IMR-90 (cell line): ENCODE results near the gene SPNS2. TPM values are rescaled to one million over a fixed set of nuclear protein-coding genes. Genes with fewer than 3 reads are reported as not detected.

Source experiments
- ATAC-seq: fragments of 200-7000 bp; cut with Tn5 transposase; 2 replicates; pipeline ENCODE4 v1.9.1; 2020; ENCODE audit warnings: low read depth, mild to moderate bottlenecking, moderate library complexity
- BruUV-seq: library from RNA; stranded (reverse); fragments of 400-500 nt; replicated peaks from 2 replicates; lab custom pipeline; 2021; lab: Mats Ljungman, UMichigan
- CTCF ChIA-PET: fragments of 300-600 bp; formaldehyde crosslinking; extraction: SDS; loops from one replicate; lab custom pipeline; 2021; ENCODE audit warnings: antibody characterized with exemption; lab: Yijun Ruan, JAX
- POLR2A ChIA-PET: fragments of 300-600 bp; sonication (Branson Sonifier 250); formaldehyde crosslinking; loops from one replicate; lab custom pipeline; 2022; ENCODE audit warnings: antibody characterized with exemption; ENCODE audit not compliant: unreplicated experiment; lab: Charles Lee
- DNase-seq: peaks from one replicate; pipeline ENCODE4 v3.0.0; 2013
- H2AFZ ChIP-seq: replicated peaks from 2 replicates; pipeline ENCODE3; 2013; ENCODE audit warnings: low read length, mild to moderate bottlenecking; ENCODE audit not compliant: poor library complexity
- H2AK5ac ChIP-seq: 2 replicates; pipeline ENCODE4 v1.6.1; 2013; ENCODE audit warnings: low read depth, low read length, inconsistent platforms
- H2AK9ac ChIP-seq: replicated peaks from 2 replicates; pipeline ENCODE3; 2013; ENCODE audit warnings: mild to moderate bottlenecking, low read depth, low read length, moderate library complexity; ENCODE audit not compliant: poor library complexity
- H2BK120ac ChIP-seq: 2 replicates; pipeline ENCODE4 v1.6.1; 2013; ENCODE audit warnings: low read depth, low read length, inconsistent platforms
- H2BK15ac ChIP-seq: 3 replicates; pipeline ENCODE4 v1.6.1; 2013; ENCODE audit warnings: low read depth, low read length, inconsistent platforms
- H2BK20ac ChIP-seq: 2 replicates; pipeline ENCODE4 v1.6.1; 2013; ENCODE audit warnings: low read depth, mild to moderate bottlenecking, inconsistent platforms, low read length, moderate library complexity
- H2BK5ac ChIP-seq: 2 replicates; pipeline ENCODE4 v1.6.1; 2013; ENCODE audit warnings: mild to moderate bottlenecking, low read depth, low read length, inconsistent platforms; ENCODE audit not compliant: poor library complexity, severe bottlenecking
- H3K14ac ChIP-seq: replicated peaks from 2 replicates; pipeline ENCODE4 v1.6.1; 2013; ENCODE audit warnings: low read depth, low read length, inconsistent platforms
- H3K18ac ChIP-seq: 2 replicates; pipeline ENCODE4 v1.6.1; 2013; ENCODE audit warnings: low read depth, low read length, control low read depth
- H3K23ac ChIP-seq: 2 replicates; pipeline ENCODE4 v1.6.1; 2013; ENCODE audit warnings: low read depth, low read length, inconsistent platforms
- H3K27ac ChIP-seq: 2 replicates; pipeline ENCODE4 v1.5.1; 2013; ENCODE audit warnings: mild to moderate bottlenecking, control low read depth, low read length; ENCODE audit not compliant: insufficient read depth
- H3K27me3 ChIP-seq: 2 replicates; pipeline ENCODE4 v1.6.1; 2013; ENCODE audit warnings: low read length; ENCODE audit not compliant: control insufficient read depth, insufficient read depth
- H3K36me3 ChIP-seq: 2 replicates; pipeline ENCODE4 v1.6.1; 2013; ENCODE audit warnings: low read length, mixed read lengths; ENCODE audit not compliant: control insufficient read depth, insufficient read depth
- H3K4ac ChIP-seq: 2 replicates; pipeline ENCODE4 v1.6.1; 2013; ENCODE audit warnings: low read depth, low read length, inconsistent platforms
- H3K4me1 ChIP-seq: 2 replicates; pipeline ENCODE4 v1.6.1; 2013; ENCODE audit warnings: low read length, mixed read lengths; ENCODE audit not compliant: control insufficient read depth, insufficient read depth
- H3K4me2 ChIP-seq: 2 replicates; pipeline ENCODE4 v1.6.1; 2013; ENCODE audit warnings: low read depth, mild to moderate bottlenecking, control low read depth, low read length, moderate library complexity
- H3K4me3 ChIP-seq: 2 replicates; pipeline ENCODE4 v1.5.1; 2013; ENCODE audit warnings: low read depth, mild to moderate bottlenecking, control low read depth, low read length, moderate library complexity; ENCODE audit not compliant: insufficient read depth
- H3K56ac ChIP-seq: 2 replicates; pipeline ENCODE4 v1.6.1; 2013; ENCODE audit warnings: low read length, inconsistent platforms; ENCODE audit not compliant: insufficient read depth; ENCODE audit errors: extremely low read depth
- H3K79me1 ChIP-seq, 2 experiments: 2 replicates each; pipeline ENCODE4 v1.6.1; 2013; ENCODE audit warnings: low read length in 2 of 2, inconsistent platforms in 1 of 2, low read depth in 1 of 2
- H3K9ac ChIP-seq: 2 replicates; pipeline ENCODE4 v1.6.1; 2013; ENCODE audit warnings: low read depth, low read length, control low read depth
- H3K9me1 ChIP-seq: 2 replicates; pipeline ENCODE4 v1.6.1; 2013; ENCODE audit warnings: low read length, inconsistent platforms; ENCODE audit not compliant: insufficient read depth
- H3K9me3 ChIP-seq: 2 replicates; pipeline ENCODE4 v1.6.1; 2013; ENCODE audit warnings: low read length; ENCODE audit not compliant: control insufficient read depth, insufficient read depth
- H4K20me1 ChIP-seq: 2 replicates; pipeline ENCODE4 v1.6.1; 2013; ENCODE audit warnings: low read length, inconsistent platforms; ENCODE audit not compliant: insufficient read depth
- H4K5ac ChIP-seq: 2 replicates; pipeline ENCODE4 v1.6.1; 2013; ENCODE audit warnings: mild to moderate bottlenecking, low read depth, low read length, control low read depth
- H4K8ac ChIP-seq, 2 experiments: 2 replicates each; pipeline ENCODE4 v1.6.1; 2013; ENCODE audit warnings: low read depth in 2 of 2, low read length in 2 of 2, control low read depth in 1 of 2, inconsistent platforms in 1 of 2
- H4K91ac ChIP-seq: 2 replicates; pipeline ENCODE4 v1.6.1; 2013; ENCODE audit warnings: low read depth, low read length, inconsistent platforms; ENCODE audit not compliant: insufficient read depth
- CHD1 ChIP-seq: IDR thresholded peaks from 2 replicates; pipeline ENCODE4 v1.6.1; 2012; ENCODE audit warnings: low read depth, low read length, improper control_type of control experiment
- MAZ ChIP-seq: IDR thresholded peaks from 2 replicates; pipeline ENCODE4 v1.6.1; 2012; ENCODE audit warnings: low read depth, mild to moderate bottlenecking, low read length, improper control_type of control experiment, moderate library complexity, borderline replicate concordance
- MXI1 ChIP-seq: IDR thresholded peaks from 2 replicates; pipeline ENCODE4 v1.6.1; 2012; ENCODE audit warnings: low read depth, mild to moderate bottlenecking, low read length, moderate library complexity, borderline replicate concordance
- RAD21 ChIP-seq: IDR thresholded peaks from 2 replicates; pipeline ENCODE4 v1.6.1; 2012; ENCODE audit warnings: low read length, improper control_type of control experiment
- RCOR1 ChIP-seq: IDR thresholded peaks from 2 replicates; pipeline ENCODE4 v1.6.1; 2012; ENCODE audit warnings: mild to moderate bottlenecking, low read length, improper control_type of control experiment; ENCODE audit not compliant: insufficient replicate concordance
- WGBS, 2 experiments: methylation state at CpG; one replicate each; pipeline versions ENCODE4 v1.1.5 to v1.1.7; 2013; ENCODE audit warnings: missing lambda C conversion rate in 2 of 2; ENCODE audit not compliant: insufficient read length in 1 of 2; ENCODE audit errors: extremely low coverage in 2 of 2; 5-methylcytosine and 5-hydroxymethylcytosine counted together
- dilution Hi-C: fragments of 300-500 bp; cut with HindIII; formaldehyde crosslinking; loops from one replicate; pipeline ENCODE4 v1.14.3; 2018; ENCODE audit warnings: low sequenced_read_pairs; ENCODE audit not compliant: unreplicated experiment
- in situ Hi-C: fragments of 300-500 bp; cut with MboI; formaldehyde crosslinking; loops from 3 replicates; pipeline ENCODE4 v1.14.3; 2019; ENCODE audit warnings: low sequenced_read_pairs, inconsistent platforms, mixed read lengths
- intact Hi-C: fragments of 100-400 bp; cut with micrococcal nuclease; formaldehyde crosslinking; loops from 2 replicates; pipeline ENCODE4 v1.10.0; 2022
- polyA plus RNA-seq, 3 experiments: library from polyadenylated mRNA; depleted of rRNA; stranded (reverse); fragments of >200 nt; gene quantifications; 2 replicates each; pipeline ENCODE4 v1.2.3, GENCODE V29; 2012; ENCODE audit warnings: low replicate concordance in 1 of 3
- total RNA-seq: library from RNA; depleted of rRNA; stranded (reverse); fragments of >200 nt; gene quantifications from 2 replicates; pipeline ENCODE4 v1.2.3, GENCODE V29; 2012

Gene SPNS2
- total and polyA plus RNA-seq, 2 of the 4 experiments (the other 2 are of a cell fraction) = under 0.01 TPM; not detected in 1

DNA sequence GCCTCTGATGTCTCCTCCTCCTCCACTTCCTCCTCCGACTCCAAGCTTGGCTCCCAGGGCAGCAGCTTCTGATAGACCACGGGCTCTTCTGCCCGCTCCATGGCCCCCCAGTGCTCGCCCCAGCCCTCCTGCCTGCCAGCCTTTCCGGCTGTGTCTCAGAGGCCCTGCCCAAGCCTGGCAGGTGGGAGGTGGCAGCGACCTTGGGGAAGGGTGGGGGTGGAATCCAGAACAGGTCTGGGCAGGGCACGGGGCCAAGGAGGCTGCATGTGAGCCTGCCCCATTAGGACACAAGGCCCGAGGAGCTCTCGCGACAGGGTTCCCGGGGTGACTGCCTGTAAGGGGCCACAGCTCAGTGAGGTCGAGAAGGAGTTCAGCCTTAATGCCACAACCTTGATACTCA, 61.7 kb downstream of the SPNS2 start, which contains the start of gene GGT6:
TSS of gene GGT6 (minus strand) at position 157 of the 400 bp plus-strand sequence. CDS start at position 101, 56 bp downstream.
- no peak within 1 kb of the TSS for H2BK5ac ChIP-seq
- no peak within 1 kb of the TSS for H3K27ac ChIP-seq
- H4K20me1 ChIP-seq = no peaks in the 10 kb centered on the region
- no peak within 1 kb of the TSS for H2AK9ac ChIP-seq
- H3K9me3 ChIP-seq = no peaks in the 10 kb centered on the region
- dilution Hi-C loops = no loop called here
- H4K5ac ChIP-seq = no peak within 1 kb of the TSS
- H2BK120ac ChIP-seq = no peak within 1 kb of the TSS
- no peak within 1 kb of the TSS; the same call in 1 of the 2 replicates for H4K91ac ChIP-seq
- intact Hi-C loops = loop anchor here (10.0 kb wide), 1 partner anchor 324 kb away; no protein-coding TSS in a partner anchor
- H3K4me1 ChIP-seq = peaks cover 2% of the 10 kb centered on the region
- no peaks in the 10 kb centered on the region for H3K9me1 ChIP-seq
- H2AFZ ChIP-seq = no peak within 1 kb of the TSS
- TF ChIP-seq RCOR1 (no peak), MAZ (no peak), CHD1 (no peak), RAD21 (no peak), MXI1 (no peak)
- WGBS, 2 experiments = no CpG with 5 or more reads among the region's 12 CpGs
- H2AK5ac ChIP-seq = no peak within 1 kb of the TSS
- H3K14ac ChIP-seq = no peak within 1 kb of the TSS
- H3K23ac ChIP-seq = no peak within 1 kb of the TSS
- H3K9ac ChIP-seq = no peak within 1 kb of the TSS
- BruUV-seq = no TSS peak
- DNase-seq (no peak), ATAC-seq (no peak)
- no peak within 1 kb of the TSS for H2BK20ac ChIP-seq
- peaks cover 5% of the 10 kb centered on the region; the same call in 1 of the 2 replicates for H3K27me3 ChIP-seq
- H3K79me1 ChIP-seq = no peaks in the 10 kb centered on the region
- H3K4me3 ChIP-seq = no peak within 1 kb of the TSS
- no peak within 1 kb of the TSS for H3K18ac ChIP-seq
- no peaks in the 10 kb centered on the region for H3K36me3 ChIP-seq
- in situ Hi-C loops = no loop called here
- no peak within 1 kb of the TSS for H3K56ac ChIP-seq
- no peak within 1 kb of the TSS for H3K4ac ChIP-seq
- ChIA-PET POLR2A (no interaction called here), CTCF (no interaction called here)
- no peak within 1 kb of the TSS for H3K4me2 ChIP-seq
- no peak within 1 kb of the TSS; a peak in 1 of 4 replicates for H4K8ac ChIP-seq
- no peak within 1 kb of the TSS for H2BK15ac ChIP-seq
